GM21723 (cell line): ENCODE data around the gene RIPOR1.
"Not testable (repeated sequence)": the region's sequence is repeated elsewhere in the genome, so short reads cannot be mapped to it uniquely, and the experiment has no call there.

Experiments
- ATAC-seq: cut with Tn5 transposase; IDR thresholded peaks from one replicate; pipeline ENCODE4 v1.9.1; 2021; ENCODE audit warnings: mild to moderate bottlenecking, moderate library complexity; ENCODE audit not compliant: unreplicated experiment

Gene RIPOR1

GRCh38 chr16:67528222-67528869 is at the start of gene RIPOR1:
TSS of gene RIPOR1 (plus strand) at chr16:67528829. CDS start at chr16:67538447, 9,618 bp downstream.
- ATAC-seq = peak; percentile 35

DNA sequence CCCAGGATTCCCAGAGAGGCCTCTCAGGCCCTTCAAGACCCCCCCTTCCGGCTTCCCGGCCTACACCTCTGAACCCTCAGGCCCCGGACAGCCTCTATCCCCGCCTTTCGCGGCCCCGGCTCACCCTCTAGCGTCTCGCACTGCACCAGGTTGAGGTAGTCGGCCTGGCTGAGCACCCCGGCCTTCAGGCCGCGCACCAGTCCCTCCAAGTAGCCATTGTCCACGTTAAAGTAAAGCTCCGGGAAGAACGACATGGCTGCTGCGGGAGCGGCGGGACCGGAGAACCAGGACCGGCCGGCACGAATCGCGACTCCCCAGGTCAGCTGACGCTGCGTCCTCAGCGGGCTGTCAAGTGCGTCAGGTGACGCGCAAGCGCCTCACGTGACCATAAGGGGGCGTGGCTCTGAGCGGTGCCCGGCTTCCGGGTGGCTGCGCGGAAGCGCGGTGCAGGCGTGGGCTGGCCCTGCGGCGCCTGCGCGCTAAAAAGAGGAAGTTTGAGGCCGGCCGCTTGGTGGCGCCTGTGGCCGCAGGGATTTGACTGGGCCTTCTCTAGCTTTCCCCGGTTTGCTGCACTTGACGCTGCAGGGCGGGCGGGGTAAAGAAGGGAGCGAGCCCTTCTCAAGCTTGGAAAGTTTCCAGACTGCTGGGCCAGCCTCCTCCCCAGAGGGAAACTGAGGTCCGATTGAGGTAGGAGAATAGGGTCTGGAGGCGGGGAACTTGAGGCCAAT is 47.6 kb upstream of the RIPOR1 start, which contains the start of gene ATP6V0D1:
Gene ATP6V0D1, minus strand, starts transcription at position 325 of the 728 bp plus-strand sequence. Its CDS starts 71 bp downstream, at position 254.
- ATAC-seq = peak; percentile 90

DNA sequence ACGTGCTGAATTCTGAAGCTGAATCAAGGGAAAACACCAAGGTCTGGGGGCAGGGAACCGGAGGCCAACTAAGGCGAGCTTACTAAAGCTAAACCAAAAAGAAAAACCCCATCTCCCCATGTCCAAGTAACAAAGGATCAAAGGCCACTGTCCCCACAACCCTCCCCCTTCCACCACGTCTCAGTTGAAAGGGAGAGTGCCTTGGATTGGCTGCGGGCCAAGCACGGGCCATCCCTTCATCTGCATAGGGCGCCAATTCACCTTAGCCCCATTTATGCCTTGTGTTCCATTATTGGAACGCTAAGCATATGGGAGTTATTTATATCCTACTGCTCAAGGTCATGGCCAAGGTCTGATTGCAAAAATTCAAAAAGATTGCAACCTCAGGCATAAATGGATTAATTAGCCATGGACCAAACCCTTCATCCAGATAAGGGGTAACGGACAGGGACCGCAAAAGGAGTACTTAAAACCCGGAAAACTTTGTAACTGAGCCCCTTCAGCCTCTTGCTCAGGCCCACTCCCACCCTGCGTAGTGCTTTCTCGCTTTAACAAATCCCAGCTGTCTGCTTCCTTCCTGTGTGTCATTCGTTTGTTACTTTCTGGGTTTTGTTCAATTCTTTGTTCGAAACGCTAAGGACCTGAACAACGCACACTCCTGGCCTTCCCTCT is 46.9 kb upstream of the RIPOR1 start:
- peak; percentile 13 for ATAC-seq

DNA sequence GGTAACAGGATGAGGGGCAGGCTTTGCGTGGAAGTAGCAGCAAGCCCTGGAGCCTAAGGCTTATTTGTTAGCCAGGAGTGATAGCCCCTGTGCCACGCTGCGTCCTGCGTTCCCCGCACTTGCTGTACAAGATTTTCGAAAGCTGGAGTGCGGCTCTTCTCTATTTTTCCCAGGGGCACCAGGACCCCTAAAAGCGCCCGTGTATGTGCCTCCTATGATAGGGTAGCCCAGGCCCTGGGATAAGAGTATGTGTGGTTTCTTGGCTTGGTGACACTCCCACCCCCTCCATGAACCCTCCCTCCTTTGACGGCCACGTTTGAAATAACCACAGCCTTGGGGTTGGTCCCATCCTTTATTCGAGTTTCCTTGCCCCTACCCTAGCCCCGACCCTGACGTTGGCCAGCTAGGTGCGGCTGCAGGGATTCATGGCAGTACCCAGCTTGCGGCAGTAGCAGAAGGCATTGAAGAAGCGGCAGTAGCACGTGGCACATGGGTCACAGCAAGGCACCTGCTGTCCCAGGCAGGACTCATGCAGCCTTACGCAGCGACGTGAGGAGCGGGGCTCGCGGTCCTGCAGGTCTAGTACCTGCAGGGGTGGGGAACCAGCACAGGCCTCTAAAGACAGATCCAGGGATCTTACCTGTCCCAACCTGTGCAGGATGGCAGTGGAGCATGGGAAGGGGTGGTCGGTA is 46.2 kb upstream of the RIPOR1 start:
- no peak for ATAC-seq

- no peak for ATAC-seq
Measured at GRCh38 chr16:67483150-67483549, 45.5 kb upstream of the RIPOR1 start, which contains the start of gene AGRP. TSS of gene AGRP (minus strand) at chr16:67483547. CDS start at chr16:67483398, 149 bp downstream.

- no peak for ATAC-seq
Measured at GRCh38 chr16:67483731-67484525, 44.7 kb upstream of the RIPOR1 start.

GRCh38 chr16:67486805-67487204 is 41.8 kb upstream of the RIPOR1 start:
- ATAC-seq = no peak

DNA sequence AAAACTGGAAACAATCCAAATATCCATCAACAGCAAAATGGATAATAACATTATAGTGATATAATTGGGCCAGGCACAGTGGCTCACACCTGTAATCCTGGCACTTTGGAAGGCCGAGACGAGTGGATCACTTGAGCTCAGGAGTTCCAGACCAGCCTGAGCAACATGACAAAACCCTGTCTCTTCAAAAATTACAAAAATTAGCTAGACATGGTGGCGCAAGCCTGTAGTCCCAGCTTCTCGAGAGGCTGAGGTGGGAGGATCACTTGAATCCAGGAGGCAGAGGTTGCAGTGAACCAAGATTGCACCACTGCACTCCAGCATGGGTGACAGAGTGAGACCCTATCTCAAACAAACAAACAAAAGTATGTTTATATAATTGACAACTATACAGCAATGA is 41.1 kb upstream of the RIPOR1 start:
- ATAC-seq = not testable (repeated sequence)

GRCh38 chr16:67489401-67490083 is 39.1 kb upstream of the RIPOR1 start:
- ATAC-seq = no peak

- no peak for ATAC-seq
Measured at GRCh38 chr16:67490335-67491096, 38.1 kb upstream of the RIPOR1 start.

- no peak for ATAC-seq
Measured at GRCh38 chr16:67499106-67499505, 29.5 kb upstream of the RIPOR1 start.

GRCh38 chr16:67504031-67505021 is 24.3 kb upstream of the RIPOR1 start:
- peak; percentile 66 for ATAC-seq

DNA sequence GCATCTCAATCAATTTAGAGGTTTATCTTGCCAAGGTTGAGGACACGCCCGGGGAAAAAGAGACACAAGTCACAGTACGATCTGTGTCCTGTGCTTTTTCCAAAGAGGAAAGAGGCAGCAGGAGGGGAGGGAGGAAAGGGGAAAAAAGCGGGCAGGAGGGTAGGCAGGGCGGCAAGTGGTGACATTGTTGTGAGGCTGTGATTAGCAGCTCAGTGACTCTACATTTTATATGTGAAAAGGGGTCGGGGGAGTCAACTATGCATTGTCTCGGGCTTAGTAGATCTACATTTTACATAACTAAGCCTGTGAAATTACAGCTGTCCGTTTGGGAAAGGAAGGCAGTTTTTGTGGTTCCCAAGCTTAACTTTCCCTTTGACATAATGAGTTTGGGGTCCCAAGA is 22.2 kb upstream of the RIPOR1 start:
- no peak for ATAC-seq

- no peak for ATAC-seq
Measured at GRCh38 chr16:67509016-67509415, 19.6 kb upstream of the RIPOR1 start.

GRCh38 chr16:67513892-67514291 is 14.7 kb upstream of the RIPOR1 start:
- ATAC-seq = not testable (repeated sequence)

DNA sequence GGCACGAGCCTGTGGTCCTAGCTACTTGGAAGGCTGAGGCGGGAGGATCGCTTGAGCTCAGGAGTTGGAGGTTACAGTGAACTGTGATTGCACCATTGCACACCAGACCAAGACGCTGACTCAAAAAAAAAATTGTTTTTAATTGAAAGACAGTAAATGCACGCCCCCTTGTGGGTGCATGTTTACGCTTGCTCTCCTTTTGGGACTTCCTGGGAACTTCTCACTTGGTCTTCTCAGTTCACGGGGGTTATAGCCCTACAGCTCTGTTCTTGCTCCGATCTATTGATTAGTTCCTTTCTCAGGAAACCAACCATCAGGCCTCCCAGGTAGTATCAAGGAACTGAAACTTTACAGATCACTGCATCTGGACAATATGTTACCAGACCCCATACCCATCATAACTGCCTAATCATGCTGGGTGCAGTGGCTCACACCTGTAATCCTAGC is 14.2 kb upstream of the RIPOR1 start:
- ATAC-seq = peak; percentile 37

GRCh38 chr16:67516296-67517154 is 12.1 kb upstream of the RIPOR1 start:
- no peak for ATAC-seq
